ENCODE data around the gene C5orf15. TPM values are rescaled to one million over a fixed set of nuclear protein-coding genes. Genes with fewer than 3 reads are reported as not detected.
"Not testable (repeated sequence)": the region's sequence is repeated elsewhere in the genome, so short reads cannot be mapped to it uniquely, and the experiment has no call there.

The C5orf15 gene
- total and polyA plus RNA-seq, 4 donors, result 54.6 to 119 (median 81.4) TPM

- Histone ChIP-seq H3K4me3 (ENCODE audit: low read depth, low read length) (no peak overlapping the region), H3K27ac (ENCODE audit: low read depth, low read length) (no peak overlapping the region), H3K36me3 (ENCODE audit: control insufficient read depth, insufficient read depth, low read length) (peaks cover 34% of the 10 kb centered on the region), H3K27me3 (ENCODE audit: control insufficient read depth, insufficient read depth, low read length) (no peaks in the 10 kb centered on the region), H3K4me1 (ENCODE audit: control insufficient read depth, insufficient read depth, low read length) (peaks cover 3% of the 10 kb centered on the region), H3K9me3 (ENCODE audit: control insufficient read depth, insufficient read depth, low read length) (no peaks in the 10 kb centered on the region)
- DNase-seq (ENCODE audit: low read depth in 4 of 6, low spot score in 6 of 6), result no peak
- 81% methylated on average over 6 of the region's 7 CpGs for WGBS (ENCODE audit: insufficient coverage)
These were observed 12.2 kb upstream of the C5orf15 start for GRCh38 chr5:133980652-133981051.

GRCh38 chr5:133978943-133979342 is 10.5 kb upstream of the C5orf15 start:
- Histone ChIP-seq H3K4me3 (ENCODE audit: low read depth, low read length) (no peak overlapping the region), H3K9me3 (ENCODE audit: control insufficient read depth, insufficient read depth, low read length) (no peaks in the 10 kb centered on the region), H3K27ac (ENCODE audit: low read depth, low read length) (no peak overlapping the region), H3K27me3 (ENCODE audit: control insufficient read depth, insufficient read depth, low read length) (no peaks in the 10 kb centered on the region), H3K4me1 (ENCODE audit: control insufficient read depth, insufficient read depth, low read length) (peaks cover 3% of the 10 kb centered on the region), H3K36me3 (ENCODE audit: control insufficient read depth, insufficient read depth, low read length) (peaks cover 40% of the 10 kb centered on the region)
- no peak for DNase-seq (ENCODE audit: low read depth in 4 of 6, low spot score in 6 of 6)
- WGBS (ENCODE audit: insufficient coverage), result no CpG with 5 or more reads among the region's 3 CpGs

- DNase-seq (ENCODE audit: low read depth in 4 of 6, low spot score in 6 of 6), result no peak
- Histone ChIP-seq H3K9me3 (ENCODE audit: control insufficient read depth, insufficient read depth, low read length) (no peaks in the 10 kb centered on the region), H3K4me1 (ENCODE audit: control insufficient read depth, insufficient read depth, low read length) (peaks cover 3% of the 10 kb centered on the region), H3K27ac (ENCODE audit: low read depth, low read length) (no peak overlapping the region), H3K4me3 (ENCODE audit: low read depth, low read length) (no peak overlapping the region), H3K36me3 (ENCODE audit: control insufficient read depth, insufficient read depth, low read length) (peaks cover 34% of the 10 kb centered on the region), H3K27me3 (ENCODE audit: control insufficient read depth, insufficient read depth, low read length) (no peaks in the 10 kb centered on the region)
- WGBS (ENCODE audit: insufficient coverage), result 80% methylated on average over 1 of the region's 1 CpG
These were observed 9.4 kb upstream of the C5orf15 start for GRCh38 chr5:133977858-133978257.

- no peak overlapping the region for H3K4me3 ChIP-seq (ENCODE audit: low read depth, low read length)
- H3K9me3 ChIP-seq (ENCODE audit: control insufficient read depth, insufficient read depth, low read length), result no peaks in the 10 kb centered on the region
- H3K27me3 ChIP-seq (ENCODE audit: control insufficient read depth, insufficient read depth, low read length), result no peaks in the 10 kb centered on the region
- peaks cover 3% of the 10 kb centered on the region for H3K4me1 ChIP-seq (ENCODE audit: control insufficient read depth, insufficient read depth, low read length)
- no peak overlapping the region for H3K27ac ChIP-seq (ENCODE audit: low read depth, low read length)
- peaks cover 30% of the 10 kb centered on the region for H3K36me3 ChIP-seq (ENCODE audit: control insufficient read depth, insufficient read depth, low read length)
- DNase-seq (ENCODE audit: low read depth in 4 of 6, low spot score in 6 of 6), result peak in 1 of 6 donors; percentile 38
- WGBS (ENCODE audit: insufficient coverage), result 68% methylated on average over 5 of the region's 5 CpGs
These were observed 8.8 kb upstream of the C5orf15 start for GRCh38 chr5:133977161-133977787.

- WGBS (ENCODE audit: insufficient coverage), result 95% methylated on average over 16 of the region's 16 CpGs
- not testable (repeated sequence) for H3K27me3 ChIP-seq (ENCODE audit: control insufficient read depth, insufficient read depth, low read length); DNase-seq (ENCODE audit: low read depth in 4 of 6, low spot score in 6 of 6); H3K4me1 ChIP-seq (ENCODE audit: control insufficient read depth, insufficient read depth, low read length); H3K9me3 ChIP-seq (ENCODE audit: control insufficient read depth, insufficient read depth, low read length); H3K27ac ChIP-seq (ENCODE audit: low read depth, low read length); H3K4me3 ChIP-seq (ENCODE audit: low read depth, low read length)
- peaks cover 31% of the 10 kb centered on the region for H3K36me3 ChIP-seq (ENCODE audit: control insufficient read depth, insufficient read depth, low read length)
These were observed 7.1 kb upstream of the C5orf15 start for GRCh38 chr5:133975546-133975945.

- H3K4me1 ChIP-seq (ENCODE audit: control insufficient read depth, insufficient read depth, low read length), result peaks cover 6% of the 10 kb centered on the region
- H3K27ac ChIP-seq (ENCODE audit: low read depth, low read length), result no peak overlapping the region
- 79% methylated on average over 3 of the region's 6 CpGs for WGBS (ENCODE audit: insufficient coverage)
- no peaks in the 10 kb centered on the region for H3K27me3 ChIP-seq (ENCODE audit: control insufficient read depth, insufficient read depth, low read length)
- no peak overlapping the region for H3K4me3 ChIP-seq (ENCODE audit: low read depth, low read length)
- peaks cover 29% of the 10 kb centered on the region for H3K36me3 ChIP-seq (ENCODE audit: control insufficient read depth, insufficient read depth, low read length)
- H3K9me3 ChIP-seq (ENCODE audit: control insufficient read depth, insufficient read depth, low read length), result no peaks in the 10 kb centered on the region
- DNase-seq (ENCODE audit: low read depth in 4 of 6, low spot score in 6 of 6), result no peak
These were observed 5.7 kb upstream of the C5orf15 start for GRCh38 chr5:133974142-133974541.

- WGBS (ENCODE audit: insufficient coverage), result no CpG with 5 or more reads among the region's 2 CpGs
- DNase-seq (ENCODE audit: low read depth in 4 of 6, low spot score in 6 of 6), result no peak
- Histone ChIP-seq H3K4me3 (ENCODE audit: low read depth, low read length) (no peak overlapping the region), H3K4me1 (ENCODE audit: control insufficient read depth, insufficient read depth, low read length) (peaks cover 9% of the 10 kb centered on the region), H3K27ac (ENCODE audit: low read depth, low read length) (peak overlapping the region; percentile 50), H3K36me3 (ENCODE audit: control insufficient read depth, insufficient read depth, low read length) (peaks cover 21% of the 10 kb centered on the region), H3K9me3 (ENCODE audit: control insufficient read depth, insufficient read depth, low read length) (no peaks in the 10 kb centered on the region), H3K27me3 (ENCODE audit: control insufficient read depth, insufficient read depth, low read length) (no peaks in the 10 kb centered on the region)
These were observed 2.0 kb upstream of the C5orf15 start for GRCh38 chr5:133970325-133970909.

- H3K4me1 ChIP-seq (ENCODE audit: control insufficient read depth, insufficient read depth, low read length), result peaks cover 9% of the 10 kb centered on the region
- H3K27me3 ChIP-seq (ENCODE audit: control insufficient read depth, insufficient read depth, low read length), result no peaks in the 10 kb centered on the region
- H3K4me3 ChIP-seq (ENCODE audit: low read depth, low read length), result no peak overlapping the region
- peak in 3 of 6 donors; percentile 24 to 69 (median 69) for DNase-seq (ENCODE audit: low read depth in 4 of 6, low spot score in 6 of 6)
- H3K27ac ChIP-seq (ENCODE audit: low read depth, low read length), result peak overlapping the region; percentile 59
- 81% methylated on average over 5 of the region's 7 CpGs for WGBS (ENCODE audit: insufficient coverage)
- H3K36me3 ChIP-seq (ENCODE audit: control insufficient read depth, insufficient read depth, low read length), result peaks cover 15% of the 10 kb centered on the region
- no peaks in the 10 kb centered on the region for H3K9me3 ChIP-seq (ENCODE audit: control insufficient read depth, insufficient read depth, low read length)
These were observed 1.4 kb upstream of the C5orf15 start for GRCh38 chr5:133969654-133970324.

- H3K36me3 ChIP-seq (ENCODE audit: control insufficient read depth, insufficient read depth, low read length), result peaks cover 6% of the 10 kb centered on the region
- DNase-seq (ENCODE audit: low read depth in 4 of 6, low spot score in 6 of 6), result no peak
- no peaks in the 10 kb centered on the region for H3K27me3 ChIP-seq (ENCODE audit: control insufficient read depth, insufficient read depth, low read length)
- peak overlapping the region; percentile 97 for H3K27ac ChIP-seq (ENCODE audit: low read depth, low read length)
- WGBS (ENCODE audit: insufficient coverage), result 2% methylated on average over 12 of the region's 12 CpGs
- H3K9me3 ChIP-seq (ENCODE audit: control insufficient read depth, insufficient read depth, low read length), result no peaks in the 10 kb centered on the region
- H3K4me3 ChIP-seq (ENCODE audit: low read depth, low read length), result peak overlapping the region; percentile 96
- H3K4me1 ChIP-seq (ENCODE audit: control insufficient read depth, insufficient read depth, low read length), result peaks cover 9% of the 10 kb centered on the region
These were observed 674 bp downstream of the C5orf15 start for GRCh38 chr5:133967698-133968203.
